ENCODE data around the gene ATP1A2. TPM values are rescaled to one million over a fixed set of nuclear protein-coding genes. Genes with fewer than 3 reads are reported as not detected.

ATP1A2 gene
- total and polyA plus RNA-seq, 12 donors, result 0.47 to 4.5 (median 1.5) TPM

- H3K4me1 ChIP-seq (replicated peaks in 1 of 2), result no peaks in the 10 kb centered on the region
These were observed 2.2 kb downstream of the ATP1A2 start for GRCh38 chr1:160117709-160118183.

GRCh38 chr1:160118928-160119327, 3.4 kb downstream of the ATP1A2 start:
- intact Hi-C loops (cut with DNase I), result no loop called here
- 87 to 95% (median 93%) methylated on average over 3 of the region's 3 CpGs for WGBS, 4 donors
- Histone ChIP-seq H3K27ac (no peak overlapping the region), H3K27me3 (no peaks in the 10 kb centered on the region), H3K9me3 (replicated peaks in 1 of 3) (no peaks in the 10 kb centered on the region), H3K36me3 (replicated peaks in 1 of 2) (no peaks in the 10 kb centered on the region), H3K4me1 (replicated peaks in 1 of 2) (no peaks in the 10 kb centered on the region), H3K4me3 (no peak overlapping the region)
- no peak for DNase-seq
- no peak for TF ChIP-seq CTCF (IDR thresholded peaks at IDR 0.05)
- no peak for TF ChIP-seq POLR2A (IDR thresholded peaks at IDR 0.05)

More at GRCh38 chr1:160117709-160118183, 2.2 kb downstream of the ATP1A2 start:
- H3K36me3 ChIP-seq (replicated peaks in 1 of 2), result no peaks in the 10 kb centered on the region
- H3K27me3 ChIP-seq, result no peaks in the 10 kb centered on the region
- H3K9me3 ChIP-seq (replicated peaks in 1 of 3), result no peaks in the 10 kb centered on the region
- H3K4me3 ChIP-seq, result no peak overlapping the region
- 22 to 55% (median 39%) methylated on average over 3 to 8 of the region's 8 CpGs for WGBS, 4 donors
- peak; percentile 33 to 77 (median 54) for DNase-seq
- TF ChIP-seq POLR2A (IDR thresholded peaks at IDR 0.05) (no peak), CTCF (IDR thresholded peaks at IDR 0.05) (no peak)
- H3K27ac ChIP-seq, result no peak overlapping the region
- intact Hi-C loops (cut with DNase I), result no loop called here

GRCh38 chr1:160120797-160121196, 5.2 kb downstream of the ATP1A2 start:
- H3K36me3 ChIP-seq (replicated peaks in 1 of 2), result no peaks in the 10 kb centered on the region
- H3K27ac ChIP-seq, result no peak overlapping the region
- no peak overlapping the region for H3K4me3 ChIP-seq
- 83 to 97% (median 88%) methylated on average over 5 of the region's 5 CpGs for WGBS, 4 donors
- no peaks in the 10 kb centered on the region for H3K9me3 ChIP-seq (replicated peaks in 1 of 3)
- intact Hi-C loops (cut with DNase I), result no loop called here
- TF ChIP-seq CTCF (IDR thresholded peaks at IDR 0.05), result no peak
- no peak for TF ChIP-seq POLR2A (IDR thresholded peaks at IDR 0.05)
- H3K4me1 ChIP-seq (replicated peaks in 1 of 2), result peaks cover 0 to 6% of the 10 kb centered on the region in 2 donors
- no peaks in the 10 kb centered on the region for H3K27me3 ChIP-seq
- DNase-seq, result no peak

GRCh38 chr1:160121388-160121787, 5.8 kb downstream of the ATP1A2 start:
- Histone ChIP-seq H3K27me3 (no peaks in the 10 kb centered on the region), H3K9me3 (replicated peaks in 1 of 3) (no peaks in the 10 kb centered on the region), H3K4me3 (no peak overlapping the region), H3K36me3 (replicated peaks in 1 of 2) (no peaks in the 10 kb centered on the region), H3K4me1 (replicated peaks in 1 of 2) (peaks cover 0 to 6% of the 10 kb centered on the region in 2 donors), H3K27ac (no peak overlapping the region)
- no peak for DNase-seq
- intact Hi-C loops (cut with DNase I), result no loop called here
- TF ChIP-seq CTCF (IDR thresholded peaks at IDR 0.05) (no peak), POLR2A (IDR thresholded peaks at IDR 0.05) (no peak)
- WGBS, 4 donors, result 67 to 98% (median 90%) methylated on average over 1 of the region's 1 CpG
